Measurements from ENCODE around the gene P4HTM. TPM values are rescaled to one million over a fixed set of nuclear protein-coding genes. Genes with fewer than 3 reads are reported as not detected.

The P4HTM gene
- total and polyA plus RNA-seq, 2 donors (not counting 3 experiments of a cell fraction or from before 2014, with no cell fraction given): 23.0 to 32.7 TPM

DNA sequence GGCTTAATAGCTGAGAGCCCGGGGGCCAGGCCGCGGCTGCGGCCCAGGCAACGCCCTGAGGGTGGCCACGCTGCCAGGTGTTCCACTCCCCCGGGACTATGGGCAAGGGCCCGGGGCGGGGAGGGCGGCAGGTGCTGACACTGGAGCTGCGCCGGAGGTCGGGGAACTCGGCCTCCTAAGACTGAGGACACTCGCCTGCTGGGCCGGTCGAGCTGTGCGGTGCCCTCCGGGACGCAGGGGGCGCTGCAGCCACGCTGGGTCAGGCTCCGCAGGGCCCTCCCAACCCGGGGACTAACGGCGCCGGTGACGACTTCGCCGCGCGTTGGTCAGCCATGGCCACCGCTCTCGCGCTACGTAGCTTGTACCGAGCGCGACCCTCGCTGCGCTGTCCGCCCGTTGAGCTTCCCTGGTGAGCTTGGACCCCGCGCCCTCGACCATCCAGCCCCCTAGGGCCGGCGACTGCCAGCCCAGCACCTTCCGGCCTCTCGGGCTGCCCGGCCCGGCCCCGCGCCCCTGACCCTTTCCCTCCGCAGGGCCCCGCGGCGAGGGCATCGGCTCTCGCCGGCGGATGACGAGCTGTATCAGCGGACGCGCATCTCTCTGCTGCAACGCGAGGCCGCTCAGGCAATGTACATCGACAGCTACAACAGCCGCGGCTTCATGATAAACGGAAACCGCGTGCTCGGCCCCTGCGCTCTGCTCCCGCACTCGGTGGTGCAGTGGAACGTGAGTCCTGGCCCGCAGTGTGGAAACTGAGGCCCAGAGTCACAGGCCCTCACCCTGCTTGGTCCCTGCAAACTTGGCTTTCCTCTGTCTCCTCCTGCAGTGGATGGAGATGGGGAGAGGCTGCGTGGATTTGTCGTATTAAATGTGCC lies 32.0 kb downstream of the P4HTM start, which contains the start of gene NDUFAF3:
NDUFAF3 (plus strand) TSS at position 309 of the 875 bp plus-strand sequence; CDS start at position 333, 24 bp downstream.
- Histone ChIP-seq H3K9me3 (replicated peaks; ENCODE audit: control insufficient read depth, insufficient read depth, low read length) (no peaks in the 10 kb centered on the region), H3K79me2 (ENCODE audit: control insufficient read depth, insufficient read depth, low read length) (peaks cover 37% of the 10 kb centered on the region), H3K4me2 (ENCODE audit: insufficient read depth, low read length) (peak within 1 kb of the TSS; percentile 85), H3K36me3 (ENCODE audit: control insufficient read depth in 2 of 2, extremely low read depth in 1 of 2, insufficient read depth in 2 of 2, low read length in 2 of 2) (peaks cover 11 to 27% of the 10 kb centered on the region in 2 experiments), H3K4me1 (ENCODE audit: control insufficient read depth, extremely low read depth, insufficient read depth, low read length) (peaks cover 31% of the 10 kb centered on the region), H4K20me1 (replicated peaks; ENCODE audit: control insufficient read depth, extremely low read depth, insufficient read depth, low read length) (no peaks in the 10 kb centered on the region), H2AFZ (ENCODE audit: low read depth, low read length) (peak within 1 kb of the TSS; percentile 65), H3K9ac (replicated peaks; ENCODE audit: extremely low read depth, insufficient read depth, low read length) (peak within 1 kb of the TSS; percentile 96), H3K27me3 (ENCODE audit: control insufficient read depth in 2 of 2, insufficient read depth in 2 of 2, low read length in 2 of 2) (no peaks in the 10 kb centered on the region), H3K27ac (ENCODE audit: insufficient read depth, low read depth, low read length) (peak within 1 kb of the TSS; percentile 95), H3K9me1 (replicated peaks; ENCODE audit: control insufficient read depth, extremely low read depth, insufficient read depth, low read length) (no peaks in the 10 kb centered on the region), H3K4me3 (replicated peaks in 1 of 3; ENCODE audit: insufficient read depth in 1 of 3, low read depth in 1 of 3, low read length in 3 of 3) (peak within 1 kb of the TSS; percentile 56 to 59 (median 57))
- DNase-seq (ENCODE audit: low read depth, low spot score) (peak; percentile 93), FAIRE-seq (peak; percentile 28)
- intact Hi-C loops (cut with micrococcal nuclease) (loop anchor here (1.0 kb wide), 4 partner anchors 15 to 175 kb away; partner anchors contain the start of genes PRKAR2A, QRICH1 and WDR6), dilution Hi-C loops (cut with MboI; ENCODE audit: extremely low pct_ligation_motif_present, low sequenced_read_pairs) (no loop called here)
- no peak for TF ChIP-seq GATA2 (IDR thresholded peaks at IDR 0.05; ENCODE audit: insufficient read depth, insufficient read length, low read depth, low read length)
- peak; percentile 96 for TF ChIP-seq POLR2A (IDR thresholded peaks at IDR 0.05; ENCODE audit: low read depth, low read length)
- no peak for TF ChIP-seq FOS (IDR thresholded peaks at IDR 0.05; ENCODE audit: borderline replicate concordance, insufficient read depth, low read length)
- no peak for TF ChIP-seq JUN (IDR thresholded peaks at IDR 0.05; ENCODE audit: borderline replicate concordance, insufficient read depth, insufficient read length, low read depth)
- TF ChIP-seq POLR2AphosphoS5 (IDR thresholded peaks at IDR 0.05; ENCODE audit: insufficient read depth, low read depth, low read length): peak; percentile 86
- TF ChIP-seq MYC (IDR thresholded peaks at IDR 0.05; ENCODE audit: low read depth, low read length): peak; percentile 85
- TF ChIP-seq, protein P1, sequence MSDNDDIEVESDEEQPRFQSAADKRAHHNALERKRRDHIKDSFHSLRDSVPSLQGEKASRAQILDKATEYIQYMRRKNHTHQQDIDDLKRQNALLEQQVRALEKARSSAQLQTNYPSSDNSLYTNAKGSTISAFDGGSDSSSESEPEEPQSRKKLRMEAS (IDR thresholded peaks at IDR 0.05; ENCODE audit: insufficient read depth, insufficient read length): peak; percentile 47
- TF ChIP-seq, protein P2, sequence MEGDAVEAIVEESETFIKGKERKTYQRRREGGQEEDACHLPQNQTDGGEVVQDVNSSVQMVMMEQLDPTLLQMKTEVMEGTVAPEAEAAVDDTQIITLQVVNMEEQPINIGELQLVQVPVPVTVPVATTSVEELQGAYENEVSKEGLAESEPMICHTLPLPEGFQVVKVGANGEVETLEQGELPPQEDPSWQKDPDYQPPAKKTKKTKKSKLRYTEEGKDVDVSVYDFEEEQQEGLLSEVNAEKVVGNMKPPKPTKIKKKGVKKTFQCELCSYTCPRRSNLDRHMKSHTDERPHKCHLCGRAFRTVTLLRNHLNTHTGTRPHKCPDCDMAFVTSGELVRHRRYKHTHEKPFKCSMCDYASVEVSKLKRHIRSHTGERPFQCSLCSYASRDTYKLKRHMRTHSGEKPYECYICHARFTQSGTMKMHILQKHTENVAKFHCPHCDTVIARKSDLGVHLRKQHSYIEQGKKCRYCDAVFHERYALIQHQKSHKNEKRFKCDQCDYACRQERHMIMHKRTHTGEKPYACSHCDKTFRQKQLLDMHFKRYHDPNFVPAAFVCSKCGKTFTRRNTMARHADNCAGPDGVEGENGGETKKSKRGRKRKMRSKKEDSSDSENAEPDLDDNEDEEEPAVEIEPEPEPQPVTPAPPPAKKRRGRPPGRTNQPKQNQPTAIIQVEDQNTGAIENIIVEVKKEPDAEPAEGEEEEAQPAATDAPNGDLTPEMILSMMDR (IDR thresholded peaks at IDR 0.05; ENCODE audit: extremely low read depth in 1 of 2, insufficient read depth in 1 of 2, low read depth in 1 of 2, low read length in 2 of 2): peak; percentile 99
- TF ChIP-seq EZH2 (IDR thresholded peaks at IDR 0.05; ENCODE audit: borderline replicate concordance, low read depth, low read length, severe bottlenecking): no peak
- ChIA-PET CTCF (interaction anchor here (0.9 to 8.3 kb wide), 12 partner anchors 10 to 427 kb away, joined by 3 to 127 read pairs (median 6); partner anchors contain the start of genes P4HTM, QRICH1, RHOA and USP19), POLR2A (interaction anchor here (0.5 to 3.8 kb wide), 15 partner anchors 9 to 508 kb away, joined by 3 to 19 read pairs (median 4); partner anchors contain the start of genes ARIH2, P4HTM, QRICH1 and WDR6)
- BruUV-seq (replicated peaks): TSS peak; percentile 42

Measured in endothelial cell of umbilical vein (primary cell).